HEK293 (cell line): ENCODE data around the gene LOXL4.

Experiments
- CTCF ChIA-PET: fragments of 350-600 bp; formaldehyde crosslinking; extraction: SDS; loops from one replicate; lab custom pipeline; 2021; ENCODE audit warnings: antibody characterized with exemption; lab: Yijun Ruan, JAX
- POLR2A ChIA-PET: fragments of 300-600 bp; formaldehyde crosslinking; extraction: SDS; loops from one replicate; lab custom pipeline; 2020; ENCODE audit warnings: antibody characterized with exemption, inconsistent platforms; lab: Yijun Ruan, JAX
- H3K27ac ChIP-seq: fragments of 200-500 bp; sonication (Bioruptor generic); 2 replicates; pipeline ENCODE4 v1.5.1; 2014; ENCODE audit warnings: low read depth, low read length, control low read depth, inconsistent platforms; ENCODE audit errors: extremely low read depth
- H3K36me3 ChIP-seq, 2 experiments: fragments of 200-500 bp in 1 of 2; sonication (Bioruptor generic) in 1 of 2; 1 replicate in 1 of 2; 2 replicates in 1 of 2; pipeline ENCODE4 v1.5.1; 2014 to 2017; ENCODE audit warnings: inconsistent platforms in 2 of 2, low read length in 2 of 2; ENCODE audit not compliant: control insufficient read depth in 2 of 2, insufficient read depth in 1 of 2
- H3K4me1 ChIP-seq: fragments of 200-500 bp; sonication (Bioruptor generic); 2 replicates; pipeline ENCODE4 v1.5.1; 2014; ENCODE audit warnings: mild to moderate bottlenecking, low read length, inconsistent platforms; ENCODE audit not compliant: control insufficient read depth, insufficient read depth
- H3K4me3 ChIP-seq: 2 replicates; pipeline ENCODE4 v1.5.1; 2011; ENCODE audit warnings: low read depth, mild to moderate bottlenecking, control low read depth, low read length, moderate library complexity
- H3K9me3 ChIP-seq: fragments of 200-500 bp; sonication (Bioruptor generic); 2 replicates; pipeline ENCODE4 v1.5.1; 2014; ENCODE audit warnings: low read depth, low read length, inconsistent platforms; ENCODE audit not compliant: control insufficient read depth, insufficient read depth
- FEZF1 ChIP-seq: fragments of 450-650 bp; formaldehyde crosslinking; IDR thresholded peaks from 2 replicates; pipeline ENCODE4 v1.5.1; 2016; ENCODE audit warnings: missing biosample characterization, missing genetic modification characterization
- GLIS1 ChIP-seq: fragments of 450-650 bp; formaldehyde crosslinking; IDR thresholded peaks from 2 replicates; pipeline ENCODE4 v1.5.1; 2016; ENCODE audit warnings: missing biosample characterization, missing genetic modification characterization
- GLIS2 ChIP-seq: fragments of 450-650 bp; formaldehyde crosslinking; IDR thresholded peaks from 2 replicates; pipeline ENCODE4 v1.5.1; 2016; ENCODE audit warnings: missing biosample characterization, missing genetic modification characterization
- KLF10 ChIP-seq: fragments of 450-650 bp; IDR thresholded peaks from 2 replicates; pipeline ENCODE4 v1.5.1; 2018; ENCODE audit warnings: missing biosample characterization, mild to moderate bottlenecking, missing genetic modification characterization
- KLF8 ChIP-seq: fragments of 450-650 bp; formaldehyde crosslinking; IDR thresholded peaks from 2 replicates; pipeline ENCODE4 v1.5.1; 2016; ENCODE audit warnings: missing biosample characterization, missing genetic modification characterization
- MEIS1 ChIP-seq: sonication (generic); formaldehyde crosslinking; IDR thresholded peaks from 2 replicates; pipeline ENCODE4 v1.8.1; 2022; ENCODE audit warnings: missing genetic modification reagents, mild to moderate bottlenecking, borderline replicate concordance
- PRDM1 ChIP-seq: fragments of 450-650 bp; formaldehyde crosslinking; IDR thresholded peaks from 2 replicates; pipeline ENCODE4; 2016; ENCODE audit warnings: missing biosample characterization, missing genetic modification characterization
- SCRT2 ChIP-seq: fragments of 450-650 bp; formaldehyde crosslinking; IDR thresholded peaks from 2 replicates; pipeline ENCODE4 v1.5.1; 2016; ENCODE audit warnings: missing biosample characterization, missing genetic modification characterization
- TRIM28 ChIP-seq: IDR thresholded peaks from 2 replicates; pipeline ENCODE4 v1.6.1; 2011; ENCODE audit warnings: low read length, control low read depth, borderline replicate concordance
- ZBTB20 ChIP-seq: fragments of 450-650 bp; formaldehyde crosslinking; IDR thresholded peaks from 2 replicates; pipeline ENCODE4 v1.5.1; 2016; ENCODE audit warnings: missing biosample characterization, missing genetic modification characterization
- ZBTB8A ChIP-seq: fragments of 450-650 bp; formaldehyde crosslinking; IDR thresholded peaks from 2 replicates; pipeline ENCODE4 v1.5.1; 2016; ENCODE audit warnings: missing biosample characterization, missing genetic modification characterization
- ZIC2 ChIP-seq: fragments of 450-650 bp; formaldehyde crosslinking; IDR thresholded peaks from 2 replicates; pipeline ENCODE4 v1.5.1; 2016; ENCODE audit warnings: missing biosample characterization, missing genetic modification characterization
- ZNF121 ChIP-seq: fragments of 450-650 bp; formaldehyde crosslinking; IDR thresholded peaks from 2 replicates; pipeline ENCODE4 v1.5.1; 2016; ENCODE audit warnings: missing biosample characterization, missing genetic modification characterization
- ZNF214 ChIP-seq: fragments of 450-650 bp; formaldehyde crosslinking; IDR thresholded peaks from 2 replicates; pipeline ENCODE4 v1.5.1; 2017; ENCODE audit warnings: missing biosample characterization, mild to moderate bottlenecking, missing genetic modification characterization, borderline replicate concordance
- ZNF350 ChIP-seq: fragments of 450-650 bp; formaldehyde crosslinking; IDR thresholded peaks from 2 replicates; pipeline ENCODE4 v1.5.0; 2017; ENCODE audit warnings: missing biosample characterization, mild to moderate bottlenecking, missing genetic modification characterization
- ZNF354C ChIP-seq: fragments of 450-650 bp; formaldehyde crosslinking; IDR thresholded peaks from 2 replicates; pipeline ENCODE4 v1.5.1; 2016; ENCODE audit warnings: missing biosample characterization, missing genetic modification characterization, low read depth, borderline replicate concordance
- ZNF394 ChIP-seq: fragments of 450-650 bp; formaldehyde crosslinking; IDR thresholded peaks from 2 replicates; pipeline ENCODE4 v1.5.1; 2016; ENCODE audit warnings: missing biosample characterization, missing genetic modification characterization, mild to moderate bottlenecking, moderate library complexity, borderline replicate concordance
- ZNF514 ChIP-seq: fragments of 450-650 bp; formaldehyde crosslinking; IDR thresholded peaks from 2 replicates; pipeline ENCODE4 v1.5.1; 2016; ENCODE audit warnings: missing biosample characterization, missing genetic modification characterization
- ZNF521 ChIP-seq: fragments of 450-650 bp; formaldehyde crosslinking; IDR thresholded peaks from 2 replicates; pipeline ENCODE4 v1.5.1; 2017; ENCODE audit warnings: missing biosample characterization, mild to moderate bottlenecking, missing genetic modification characterization
- ZNF558 ChIP-seq: fragments of 450-650 bp; formaldehyde crosslinking; IDR thresholded peaks from 2 replicates; pipeline ENCODE4 v1.5.1; 2016; ENCODE audit warnings: missing biosample characterization, missing genetic modification characterization
- ZNF654 ChIP-seq: fragments of 450-650 bp; formaldehyde crosslinking; IDR thresholded peaks from 2 replicates; pipeline ENCODE4 v1.5.1; 2016; ENCODE audit warnings: low read depth, missing biosample characterization, missing genetic modification characterization
- ZNF701 ChIP-seq: fragments of 450-650 bp; formaldehyde crosslinking; IDR thresholded peaks from 2 replicates; pipeline ENCODE4 v1.5.1; 2016; ENCODE audit warnings: missing biosample characterization, missing genetic modification characterization
- ZNF707 ChIP-seq: fragments of 450-650 bp; formaldehyde crosslinking; IDR thresholded peaks from 2 replicates; pipeline ENCODE4 v1.5.1; 2016; ENCODE audit warnings: missing biosample characterization, missing genetic modification characterization
- ZNF747 ChIP-seq: fragments of 450-650 bp; formaldehyde crosslinking; IDR thresholded peaks from 2 replicates; pipeline ENCODE4 v1.5.1; 2016; ENCODE audit warnings: missing biosample characterization, missing genetic modification characterization
- ZNF792 ChIP-seq: fragments of 450-650 bp; formaldehyde crosslinking; IDR thresholded peaks from 2 replicates; pipeline ENCODE4 v1.5.1; 2016; ENCODE audit warnings: missing biosample characterization, missing genetic modification characterization
- TF ChIP-seq, protein P1 (sequence below): sonication (generic); formaldehyde crosslinking; IDR thresholded peaks from 2 replicates; pipeline ENCODE4 v1.8.1; 2022; ENCODE audit warnings: mild to moderate bottlenecking, moderate library complexity, missing genetic modification reagents
- TF ChIP-seq, protein P2 (sequence below): fragments of 450-650 bp; formaldehyde crosslinking; IDR thresholded peaks from 2 replicates; pipeline ENCODE4 v1.5.1; 2017; ENCODE audit warnings: missing biosample characterization, missing genetic modification characterization
- TF ChIP-seq, protein P3 (sequence below): fragments of 450-650 bp; formaldehyde crosslinking; IDR thresholded peaks from 2 replicates; pipeline ENCODE4 v1.5.1; 2017; ENCODE audit warnings: missing biosample characterization, missing genetic modification characterization

Gene LOXL4

DNA sequence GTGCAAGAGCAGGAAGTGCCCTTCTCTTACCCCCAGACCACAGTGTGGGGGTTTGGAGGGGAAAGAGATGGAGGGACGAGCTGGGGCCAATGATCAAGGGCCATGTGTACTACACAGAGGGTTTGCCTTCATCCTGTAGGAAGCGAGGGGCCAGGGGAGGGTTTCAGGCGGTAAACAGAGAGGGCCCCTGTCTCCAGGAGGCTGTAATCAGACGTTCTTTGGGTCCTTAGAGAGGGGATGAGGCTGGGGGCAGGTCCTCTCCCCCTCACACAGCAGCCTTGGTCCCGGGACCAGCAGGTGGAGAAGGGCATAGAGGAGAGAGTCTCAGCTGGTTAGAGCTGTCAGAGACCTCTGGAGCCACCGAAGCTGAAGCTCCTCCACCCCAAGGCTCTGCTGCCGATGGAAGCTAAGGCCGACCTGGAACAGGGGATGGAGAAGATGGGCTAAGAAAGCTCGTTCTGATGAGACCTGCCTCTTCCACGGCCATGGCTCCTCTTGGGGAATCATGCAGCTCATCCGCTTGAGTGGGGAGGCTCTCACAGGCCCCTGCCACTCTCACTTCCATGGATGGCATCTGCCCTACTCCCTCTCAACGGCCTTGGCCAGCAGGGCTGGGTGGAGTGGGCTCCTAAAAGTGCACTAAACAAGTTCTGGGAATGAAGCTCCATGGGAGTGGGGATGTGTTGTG lies 3.5 kb downstream of the LOXL4 start (continued):
- TF ChIP-seq MEIS1 (CRISPR knock-in tag) (no peak), SCRT2 (tag by site-specific recombination) (no peak), ZNF521 (no peak), ZNF701 (no peak)
- TF ChIP-seq, protein P1, sequence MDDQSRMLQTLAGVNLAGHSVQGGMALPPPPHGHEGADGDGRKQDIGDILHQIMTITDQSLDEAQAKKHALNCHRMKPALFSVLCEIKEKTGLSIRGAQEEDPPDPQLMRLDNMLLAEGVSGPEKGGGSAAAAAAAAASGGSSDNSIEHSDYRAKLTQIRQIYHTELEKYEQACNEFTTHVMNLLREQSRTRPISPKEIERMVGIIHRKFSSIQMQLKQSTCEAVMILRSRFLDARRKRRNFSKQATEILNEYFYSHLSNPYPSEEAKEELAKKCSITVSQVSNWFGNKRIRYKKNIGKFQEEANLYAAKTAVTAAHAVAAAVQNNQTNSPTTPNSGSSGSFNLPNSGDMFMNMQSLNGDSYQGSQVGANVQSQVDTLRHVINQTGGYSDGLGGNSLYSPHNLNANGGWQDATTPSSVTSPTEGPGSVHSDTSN (CRISPR knock-in tag), result no peak

DNA sequence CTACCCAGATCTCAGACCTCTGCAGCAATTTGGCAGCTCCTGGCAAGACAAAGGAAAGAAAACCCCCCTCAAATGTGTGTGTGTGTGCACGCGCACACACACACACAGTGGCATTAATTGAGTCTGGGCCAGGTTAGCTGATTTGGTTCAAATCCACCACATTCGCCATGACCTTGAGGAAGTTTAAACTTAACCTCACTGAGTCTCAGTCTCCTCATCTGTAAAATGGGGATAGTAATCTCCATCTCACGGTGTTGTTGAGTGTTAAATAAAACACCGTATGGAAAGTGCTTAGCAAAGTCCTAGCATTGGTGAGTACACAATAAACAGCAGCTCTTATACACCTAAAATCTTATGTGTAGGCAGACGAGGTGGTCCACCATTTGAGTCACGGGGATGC lies 4.9 kb downstream of the LOXL4 start:
- Histone ChIP-seq H3K4me3 (no peak overlapping the region), H3K27ac (no peak overlapping the region), H3K9me3 (no peaks in the 10 kb centered on the region), H3K4me1 (no peaks in the 10 kb centered on the region; the same call in 1 of the 2 replicates), H3K36me3 (no peaks in the 10 kb centered on the region)
- TF ChIP-seq ZNF707 (tag by site-specific recombination), result no peak
- TF ChIP-seq, protein P1 (CRISPR knock-in tag), result no peak
- no peak for TF ChIP-seq KLF10 (tag by site-specific recombination)
- TF ChIP-seq ZBTB8A (tag by site-specific recombination), result no peak
- TF ChIP-seq, protein P2, sequence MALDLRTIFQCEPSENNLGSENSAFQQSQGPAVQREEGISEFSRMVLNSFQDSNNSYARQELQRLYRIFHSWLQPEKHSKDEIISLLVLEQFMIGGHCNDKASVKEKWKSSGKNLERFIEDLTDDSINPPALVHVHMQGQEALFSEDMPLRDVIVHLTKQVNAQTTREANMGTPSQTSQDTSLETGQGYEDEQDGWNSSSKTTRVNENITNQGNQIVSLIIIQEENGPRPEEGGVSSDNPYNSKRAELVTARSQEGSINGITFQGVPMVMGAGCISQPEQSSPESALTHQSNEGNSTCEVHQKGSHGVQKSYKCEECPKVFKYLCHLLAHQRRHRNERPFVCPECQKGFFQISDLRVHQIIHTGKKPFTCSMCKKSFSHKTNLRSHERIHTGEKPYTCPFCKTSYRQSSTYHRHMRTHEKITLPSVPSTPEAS (tag by site-specific recombination), result no peak
- no peak for TF ChIP-seq FEZF1 (tag by site-specific recombination)
- no peak for TF ChIP-seq ZNF514 (tag by site-specific recombination)
- TF ChIP-seq ZNF121, result no peak
- no peak for TF ChIP-seq TRIM28
- no peak for TF ChIP-seq ZBTB20 (tag by site-specific recombination)
- TF ChIP-seq ZNF214, result no peak
- CTCF ChIA-PET, result interaction anchor here (0.7 to 3.1 kb wide), 7 partner anchors 8 to 218 kb away, joined by 3 to 46 read pairs (median 4); no protein-coding TSS in a partner anchor
- POLR2A ChIA-PET, result no interaction called here

DNA sequence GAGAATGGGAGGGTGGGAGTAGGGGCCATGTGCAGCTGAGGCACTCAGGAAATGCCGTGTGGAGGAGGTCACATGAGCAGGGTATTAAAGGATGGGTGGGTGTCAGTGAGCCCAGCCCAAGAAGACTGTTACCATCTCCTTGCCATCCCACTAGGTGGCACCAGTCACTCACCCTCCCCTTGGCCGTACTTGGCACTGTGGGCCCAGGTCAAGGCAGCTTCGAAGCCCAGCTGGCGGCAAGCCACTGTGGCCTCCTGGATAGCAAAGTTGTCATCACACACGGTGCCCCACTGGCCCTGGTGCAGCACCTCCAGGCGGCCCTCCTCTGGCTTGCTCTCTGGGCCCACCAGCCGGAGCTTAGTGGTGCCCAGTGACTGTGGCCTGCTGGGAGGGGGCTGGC lies 5.4 kb downstream of the LOXL4 start:
- no peaks in the 10 kb centered on the region; the same call in 1 of the 2 replicates for H3K4me1 ChIP-seq
- CTCF ChIA-PET, result interaction anchor here (0.7 to 3.1 kb wide), 7 partner anchors 9 to 217 kb away, joined by 3 to 46 read pairs (median 3); no protein-coding TSS in a partner anchor
- H3K36me3 ChIP-seq, result no peaks in the 10 kb centered on the region
- no peaks in the 10 kb centered on the region for H3K9me3 ChIP-seq
- POLR2A ChIA-PET, result no interaction called here
- no peak overlapping the region for H3K4me3 ChIP-seq
- H3K27ac ChIP-seq, result no peak overlapping the region
- TF ChIP-seq, protein P3, sequence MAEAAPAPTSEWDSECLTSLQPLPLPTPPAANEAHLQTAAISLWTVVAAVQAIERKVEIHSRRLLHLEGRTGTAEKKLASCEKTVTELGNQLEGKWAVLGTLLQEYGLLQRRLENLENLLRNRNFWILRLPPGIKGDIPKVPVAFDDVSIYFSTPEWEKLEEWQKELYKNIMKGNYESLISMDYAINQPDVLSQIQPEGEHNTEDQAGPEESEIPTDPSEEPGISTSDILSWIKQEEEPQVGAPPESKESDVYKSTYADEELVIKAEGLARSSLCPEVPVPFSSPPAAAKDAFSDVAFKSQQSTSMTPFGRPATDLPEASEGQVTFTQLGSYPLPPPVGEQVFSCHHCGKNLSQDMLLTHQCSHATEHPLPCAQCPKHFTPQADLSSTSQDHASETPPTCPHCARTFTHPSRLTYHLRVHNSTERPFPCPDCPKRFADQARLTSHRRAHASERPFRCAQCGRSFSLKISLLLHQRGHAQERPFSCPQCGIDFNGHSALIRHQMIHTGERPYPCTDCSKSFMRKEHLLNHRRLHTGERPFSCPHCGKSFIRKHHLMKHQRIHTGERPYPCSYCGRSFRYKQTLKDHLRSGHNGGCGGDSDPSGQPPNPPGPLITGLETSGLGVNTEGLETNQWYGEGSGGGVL (tag by site-specific recombination), result no peak
- TF ChIP-seq PRDM1 (tag by site-specific recombination) (no peak), KLF8 (tag by site-specific recombination) (no peak), GLIS2 (tag by site-specific recombination) (no peak), ZNF654 (peak; percentile 19; the same call in 1 of the 2 replicates), ZNF394 (tag by site-specific recombination) (no peak), ZNF558 (tag by site-specific recombination) (no peak), ZNF354C (tag by site-specific recombination) (no peak), ZIC2 (tag by site-specific recombination) (peak; percentile 25; the same call in 1 of the 2 replicates), ZNF747 (tag by site-specific recombination) (no peak), GLIS1 (tag by site-specific recombination) (peak; percentile 49; the same call in 1 of the 2 replicates), ZNF514 (tag by site-specific recombination) (no peak), ZNF792 (tag by site-specific recombination) (no peak), ZNF350 (tag by site-specific recombination) (no peak)
